Measurements from ENCODE around the gene FRYL.
"Not testable (repeated sequence)": the region's sequence is repeated elsewhere in the genome, so short reads cannot be mapped to it uniquely, and the experiment has no call there.

Gene FRYL

GRCh38 chr4:48653217-48654014 is 126.7 kb downstream of the FRYL start:
- DNase-seq, result no peak

- no peak for DNase-seq
Measured at GRCh38 chr4:48651914-48652313, 128.2 kb downstream of the FRYL start.

DNA sequence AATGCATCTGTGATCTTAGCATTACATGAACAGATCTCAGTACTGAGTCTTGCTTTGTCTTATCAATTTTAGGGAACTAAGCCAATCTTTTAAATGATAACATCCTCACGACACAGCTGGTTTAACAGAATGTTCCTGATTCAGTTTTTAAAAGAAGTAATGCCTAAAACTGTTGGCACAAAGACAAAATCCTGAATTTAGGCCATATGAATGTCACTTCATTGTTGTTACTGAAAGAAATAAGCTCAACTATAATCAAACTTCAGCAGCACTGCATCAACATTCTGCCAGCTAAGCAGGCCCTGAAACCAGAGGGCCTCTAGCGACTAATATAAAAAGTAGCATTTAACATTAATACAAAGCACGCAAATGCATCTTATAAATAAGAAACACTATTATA is 130.6 kb downstream of the FRYL start:
- DNase-seq, result no peak

GRCh38 chr4:48645225-48645794 is 134.8 kb downstream of the FRYL start:
- no peak for DNase-seq

DNA sequence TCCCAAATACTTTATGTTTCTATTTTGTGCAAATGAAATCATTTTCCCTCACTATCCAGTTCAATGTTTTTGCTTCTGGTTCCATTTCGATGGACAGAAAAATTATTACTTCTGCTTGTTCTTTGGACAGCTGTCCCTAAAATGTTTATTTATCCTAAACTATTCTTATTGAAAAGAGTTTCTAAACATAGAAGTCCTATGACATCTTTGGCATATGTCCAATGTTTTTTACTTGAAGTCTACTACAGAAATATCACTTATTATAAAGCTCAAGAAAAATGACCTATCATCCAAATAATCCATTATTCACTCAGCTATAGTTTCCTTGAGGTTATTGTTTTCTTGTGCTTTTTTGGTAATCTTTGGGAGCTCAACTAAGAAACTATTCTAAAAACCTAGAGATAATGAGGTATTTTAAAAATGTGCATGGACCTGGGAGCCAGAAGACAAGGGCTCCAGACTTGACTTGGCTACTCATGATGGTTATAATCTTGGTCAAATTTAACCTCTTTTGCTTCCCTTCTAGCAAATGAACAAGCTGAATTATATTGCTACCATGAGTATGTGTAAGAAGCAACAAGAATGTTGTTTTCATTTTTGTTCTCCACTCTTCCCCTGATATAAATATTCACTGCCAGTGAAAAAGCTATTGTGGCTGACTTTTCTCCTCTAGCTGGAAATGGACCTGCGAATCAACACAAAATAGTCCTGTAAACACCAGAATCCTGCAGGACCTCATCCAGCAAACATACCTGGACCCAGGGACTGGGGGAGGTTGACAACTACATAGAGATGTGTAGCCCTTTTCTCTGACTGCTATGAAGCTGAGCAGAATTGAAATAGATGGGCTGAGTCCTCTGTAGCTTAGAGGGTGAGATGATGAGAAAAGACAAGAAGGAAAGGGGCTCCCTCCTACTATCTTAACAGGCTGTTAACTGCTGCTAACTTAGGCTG is 137.4 kb downstream of the FRYL start:
- no peak for DNase-seq

DNA sequence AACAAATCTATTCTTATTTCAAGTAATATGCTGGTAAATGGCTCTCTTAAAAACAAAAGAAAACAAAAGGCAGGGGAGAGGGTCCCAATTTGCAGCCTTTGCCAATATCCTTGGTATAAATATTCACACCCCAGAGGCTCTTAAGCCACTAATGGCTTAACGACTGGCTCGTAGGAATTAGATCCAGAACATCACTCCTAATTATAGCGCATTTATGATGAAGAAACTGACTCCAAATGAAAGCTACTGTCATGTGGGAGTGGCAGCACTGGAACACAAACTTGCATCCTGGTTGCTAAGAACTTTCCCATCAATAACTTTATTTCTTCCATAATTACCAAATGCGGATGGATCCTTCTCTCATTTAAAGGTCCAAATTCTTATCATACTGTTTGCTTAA is 138.7 kb downstream of the FRYL start:
- DNase-seq, result no peak

GRCh38 chr4:48640699-48641098 is 139.4 kb downstream of the FRYL start:
- DNase-seq, result no peak

DNA sequence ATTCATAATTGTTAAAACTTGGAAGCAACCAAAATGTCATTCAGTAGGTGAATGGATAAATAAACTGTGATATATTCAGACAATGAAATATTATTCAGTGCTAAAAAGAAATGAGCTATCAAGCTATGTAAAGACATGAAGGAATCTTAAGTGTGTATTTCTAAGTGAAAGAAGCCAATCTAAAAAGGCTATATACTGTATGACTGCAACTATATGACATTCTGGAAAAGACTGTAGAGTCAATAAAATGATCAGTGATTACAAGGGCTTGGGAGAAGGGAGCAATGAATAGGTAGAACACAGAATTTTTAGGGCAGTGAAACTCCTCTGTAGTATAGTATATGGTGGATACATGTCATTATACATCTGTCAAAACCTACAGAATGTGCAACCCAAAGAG is 139.9 kb downstream of the FRYL start:
- no peak for DNase-seq

GRCh38 chr4:48639807-48640206 is 140.3 kb downstream of the FRYL start:
- no peak for DNase-seq

GRCh38 chr4:48638586-48638985 is 141.5 kb downstream of the FRYL start:
- not testable (repeated sequence) for DNase-seq

DNA sequence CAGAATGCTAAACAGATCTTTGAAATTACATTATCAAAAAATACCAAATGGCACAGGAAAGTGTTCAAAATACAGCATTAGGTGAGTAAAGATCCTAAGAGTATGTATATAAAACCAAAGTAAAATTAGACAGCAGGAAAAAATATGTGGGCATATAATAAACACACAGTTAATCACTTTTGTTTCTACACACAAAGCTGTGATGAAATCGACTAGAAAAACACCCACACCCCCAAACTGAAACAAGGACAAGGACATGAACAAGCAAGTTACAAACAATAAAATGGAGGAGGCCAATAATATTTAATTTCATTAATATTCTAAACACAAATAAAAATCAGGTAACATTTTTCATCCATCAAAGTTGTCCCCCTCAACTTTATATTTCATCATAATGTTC is 143.2 kb downstream of the FRYL start:
- no peak for DNase-seq

GRCh38 chr4:48635980-48636379 is 144.1 kb downstream of the FRYL start:
- DNase-seq, result no peak

GRCh38 chr4:48635310-48635709 is 144.8 kb downstream of the FRYL start:
- DNase-seq, result no peak

DNA sequence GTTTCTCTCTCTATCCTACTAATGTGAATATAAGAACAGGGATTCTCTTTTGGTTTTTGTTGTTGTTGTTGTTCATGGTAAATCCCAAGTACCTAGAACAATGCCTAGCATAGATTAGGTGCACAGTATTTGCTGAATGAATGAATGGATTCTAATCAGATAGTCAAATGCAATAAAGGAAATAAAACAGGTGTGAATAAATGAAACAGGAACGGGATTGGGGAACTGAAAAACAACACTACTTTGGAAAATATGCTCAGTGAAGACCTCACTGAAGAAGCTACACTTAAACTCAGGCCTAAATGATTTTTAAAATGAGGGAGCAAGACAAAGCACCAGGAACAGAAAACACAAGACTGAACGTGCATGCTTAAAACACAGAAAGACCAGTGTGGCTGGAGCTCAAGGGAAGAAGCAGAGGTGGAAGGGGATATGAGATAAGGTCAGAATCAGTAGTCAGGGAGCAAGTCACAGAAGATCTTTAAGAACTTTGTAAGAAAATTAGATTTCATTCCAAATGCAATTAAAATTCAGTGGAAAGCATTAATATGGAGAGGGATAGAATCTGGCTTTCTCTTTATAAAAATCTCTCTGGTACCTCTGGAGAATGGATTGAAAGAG is 145.3 kb downstream of the FRYL start:
- no peak for DNase-seq

DNA sequence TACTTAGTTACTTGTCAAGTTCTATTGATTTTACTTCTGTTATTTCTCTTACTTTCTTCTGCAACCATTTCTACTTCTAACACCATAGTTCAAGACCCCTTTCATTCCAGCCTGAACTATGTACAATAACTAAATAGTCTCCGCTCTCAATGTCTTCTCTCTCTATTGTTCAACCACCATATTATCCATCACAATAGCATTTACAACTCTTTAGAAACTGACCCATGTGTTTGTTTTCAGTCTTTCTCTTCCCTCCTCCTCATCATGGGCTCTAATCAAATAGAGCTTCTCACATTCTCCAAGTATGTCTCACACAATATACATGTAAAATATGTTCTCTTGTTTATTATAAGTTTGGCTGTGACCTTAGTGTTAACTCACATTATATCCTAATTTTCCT is 146.4 kb downstream of the FRYL start:
- DNase-seq, result no peak

DNA sequence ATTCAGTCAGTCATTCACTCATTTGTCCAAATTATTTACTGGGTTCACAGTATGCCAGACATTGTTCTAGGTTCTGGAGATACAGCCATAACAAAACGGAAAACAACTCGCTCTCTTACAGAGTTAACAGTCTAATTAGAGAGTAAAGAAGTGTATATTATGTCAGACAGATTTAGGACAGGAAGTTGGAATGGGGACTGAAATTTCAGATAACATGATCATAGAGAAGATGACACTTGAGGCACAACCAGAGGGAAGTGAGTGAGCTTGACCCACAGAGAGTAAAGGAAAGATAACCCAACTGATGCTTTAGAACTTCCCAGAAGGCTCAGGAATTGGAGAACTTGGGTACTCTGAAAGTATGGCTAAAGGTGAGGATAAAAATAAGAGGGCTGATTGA is 150.6 kb downstream of the FRYL start:
- DNase-seq, result no peak

DNA sequence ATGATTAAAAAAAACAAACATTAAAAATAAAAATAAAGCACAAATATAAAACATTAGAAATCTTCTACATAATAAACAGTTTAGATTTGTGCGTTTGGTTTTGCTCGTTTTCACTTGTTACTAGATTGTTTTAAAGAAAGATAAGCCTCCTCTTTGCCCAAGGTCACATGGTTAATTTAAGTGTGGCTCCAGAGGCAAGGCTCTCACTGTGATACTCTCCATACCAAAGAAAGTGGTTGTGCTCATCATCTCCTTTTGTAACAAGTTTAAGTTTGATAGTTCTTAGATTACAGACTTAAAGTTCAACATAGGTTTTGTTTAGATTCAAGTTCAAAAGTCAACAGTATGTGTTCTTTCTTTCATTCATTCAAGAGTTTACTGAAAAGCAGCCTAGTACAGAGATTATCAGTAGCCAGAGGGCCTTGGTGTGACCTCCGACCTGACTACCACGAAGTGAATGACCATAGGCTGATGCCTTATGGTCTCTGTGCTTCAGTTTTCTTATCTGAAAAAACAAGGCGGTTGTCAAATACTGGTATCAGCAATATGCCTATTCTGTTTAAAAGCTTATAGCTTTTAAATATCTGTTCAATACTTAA is 156.8 kb downstream of the FRYL start:
- no peak for DNase-seq

- no peak for DNase-seq
Measured at GRCh38 chr4:48620831-48621230, 159.2 kb downstream of the FRYL start.

- no peak for DNase-seq
Measured at GRCh38 chr4:48620093-48620492, 160.0 kb downstream of the FRYL start.

GRCh38 chr4:48604527-48604926 is 175.6 kb downstream of the FRYL start:
- DNase-seq, result no peak

- DNase-seq, result no peak
Measured at GRCh38 chr4:48604041-48604440, 176.0 kb downstream of the FRYL start.

DNA sequence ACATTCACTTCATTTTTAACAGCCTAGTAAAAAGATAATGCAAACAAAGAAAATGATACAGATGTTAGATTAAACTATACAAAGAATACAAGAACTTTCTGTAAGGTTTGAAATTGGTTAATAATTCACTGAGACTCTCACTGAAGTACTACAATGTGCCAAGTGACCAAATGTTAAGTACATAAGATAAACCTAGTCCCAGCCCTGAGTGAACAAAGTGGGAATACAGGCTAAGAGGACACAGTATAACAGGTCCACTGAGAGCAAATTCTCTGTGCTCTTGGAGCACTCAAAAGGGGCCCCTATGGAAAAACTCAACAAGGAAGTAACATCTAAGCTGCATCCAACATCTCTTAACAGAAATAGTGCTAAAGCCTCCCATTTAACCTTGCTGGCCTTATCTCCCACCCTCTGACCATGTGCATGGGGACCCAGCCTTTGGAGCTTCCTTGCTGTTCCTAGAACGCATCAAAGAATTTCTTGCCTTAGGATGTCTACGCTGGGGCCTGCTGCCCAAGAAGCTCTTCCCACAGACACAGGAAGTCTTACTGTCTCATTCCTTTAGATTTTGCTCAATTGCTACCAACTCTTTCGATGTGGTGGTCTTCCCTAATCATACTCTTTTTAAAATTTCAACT is 176.6 kb downstream of the FRYL start:
- DNase-seq, result no peak

Measured in SIG-M5 (cell line).